RWPE1 (cell line): ENCODE results near the gene JMJD6.

Source experiments
- CTCF ChIA-PET: fragments of 350-600 bp; sonication (Branson Sonifier 250); formaldehyde crosslinking; extraction: SDS; loops from one replicate; lab custom pipeline; 2021; lab: Yijun Ruan, JAX
- POLR2A ChIA-PET: fragments of 400-600 bp; formaldehyde crosslinking; extraction: SDS; loops from one replicate; lab custom pipeline; 2020; ENCODE audit warnings: antibody characterized with exemption; ENCODE audit not compliant: low non-redundant PET; lab: Yijun Ruan, JAX
- DNase-seq: peaks from one replicate; pipeline ENCODE4 v3.0.0; 2012; ENCODE audit warnings: low spot score
- H3K27ac ChIP-seq: fragments of 450-650 bp; 2 replicates; pipeline ENCODE4 v1.5.1; 2017
- TF ChIP-seq, protein P1 (sequence below): fragments of 450-650 bp; conservative IDR thresholded peaks from 2 replicates; pipeline ENCODE4 v1.5.1; 2017; ENCODE audit warnings: low read depth, mild to moderate bottlenecking

JMJD6 gene

GRCh38 chr17:76670718-76671122, 55.7 kb downstream of the JMJD6 start:
- POLR2A ChIA-PET = no interaction called here
- no peak for DNase-seq
- TF ChIP-seq, protein P1, sequence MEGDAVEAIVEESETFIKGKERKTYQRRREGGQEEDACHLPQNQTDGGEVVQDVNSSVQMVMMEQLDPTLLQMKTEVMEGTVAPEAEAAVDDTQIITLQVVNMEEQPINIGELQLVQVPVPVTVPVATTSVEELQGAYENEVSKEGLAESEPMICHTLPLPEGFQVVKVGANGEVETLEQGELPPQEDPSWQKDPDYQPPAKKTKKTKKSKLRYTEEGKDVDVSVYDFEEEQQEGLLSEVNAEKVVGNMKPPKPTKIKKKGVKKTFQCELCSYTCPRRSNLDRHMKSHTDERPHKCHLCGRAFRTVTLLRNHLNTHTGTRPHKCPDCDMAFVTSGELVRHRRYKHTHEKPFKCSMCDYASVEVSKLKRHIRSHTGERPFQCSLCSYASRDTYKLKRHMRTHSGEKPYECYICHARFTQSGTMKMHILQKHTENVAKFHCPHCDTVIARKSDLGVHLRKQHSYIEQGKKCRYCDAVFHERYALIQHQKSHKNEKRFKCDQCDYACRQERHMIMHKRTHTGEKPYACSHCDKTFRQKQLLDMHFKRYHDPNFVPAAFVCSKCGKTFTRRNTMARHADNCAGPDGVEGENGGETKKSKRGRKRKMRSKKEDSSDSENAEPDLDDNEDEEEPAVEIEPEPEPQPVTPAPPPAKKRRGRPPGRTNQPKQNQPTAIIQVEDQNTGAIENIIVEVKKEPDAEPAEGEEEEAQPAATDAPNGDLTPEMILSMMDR = no peak
- CTCF ChIA-PET = interaction anchor here (0.8 to 0.9 kb wide), 2 partner anchors 43 to 46 kb away, joined by 3 to 4 read pairs; no protein-coding TSS in a partner anchor
- H3K27ac ChIP-seq = peak overlapping the region; percentile 80

- DNase-seq = no peak
- TF ChIP-seq, protein P1 = no peak
- H3K27ac ChIP-seq = no peak overlapping the region
- ChIA-PET CTCF (interaction anchor here (0.7 to 0.9 kb wide), 3 partner anchors 11 to 46 kb away, joined by 3 to 4 read pairs (median 3); no protein-coding TSS in a partner anchor), POLR2A (no interaction called here)
Measured at GRCh38 chr17:76670020-76670717, 56.2 kb downstream of the JMJD6 start.
